Suprapubic skin (tissue), 4 donors: ENCODE data around the gene STXBP1.

ENCODE experiments used
- POLR2A ChIP-seq, 2 donors: fragments of 450-650 bp; IDR thresholded peaks; one replicate each; pipeline ENCODE4 v1.6.1; 2017; ENCODE audit warnings: antibody characterized with exemption in 2 of 2, mild to moderate bottlenecking in 2 of 2, moderate library complexity in 2 of 2
- POLR2AphosphoS5 ChIP-seq, 3 donors: sonication (generic); formaldehyde crosslinking; IDR thresholded peaks; one replicate each; pipeline ENCODE4 v1.6.1; 2017; ENCODE audit warnings: antibody characterized with exemption in 3 of 3
- TF ChIP-seq, protein P1 (sequence below), 2 donors: fragments of 200-600 bp in 1 of 2; fragments of 450-650 bp in 1 of 2; sonication (generic) in 1 of 2; IDR thresholded peaks; one replicate each; pipeline ENCODE4 v1.5.1; 2016 to 2019; ENCODE audit warnings: antibody characterized with exemption in 2 of 2, mild to moderate bottlenecking in 1 of 2, moderate library complexity in 1 of 2

DNA sequence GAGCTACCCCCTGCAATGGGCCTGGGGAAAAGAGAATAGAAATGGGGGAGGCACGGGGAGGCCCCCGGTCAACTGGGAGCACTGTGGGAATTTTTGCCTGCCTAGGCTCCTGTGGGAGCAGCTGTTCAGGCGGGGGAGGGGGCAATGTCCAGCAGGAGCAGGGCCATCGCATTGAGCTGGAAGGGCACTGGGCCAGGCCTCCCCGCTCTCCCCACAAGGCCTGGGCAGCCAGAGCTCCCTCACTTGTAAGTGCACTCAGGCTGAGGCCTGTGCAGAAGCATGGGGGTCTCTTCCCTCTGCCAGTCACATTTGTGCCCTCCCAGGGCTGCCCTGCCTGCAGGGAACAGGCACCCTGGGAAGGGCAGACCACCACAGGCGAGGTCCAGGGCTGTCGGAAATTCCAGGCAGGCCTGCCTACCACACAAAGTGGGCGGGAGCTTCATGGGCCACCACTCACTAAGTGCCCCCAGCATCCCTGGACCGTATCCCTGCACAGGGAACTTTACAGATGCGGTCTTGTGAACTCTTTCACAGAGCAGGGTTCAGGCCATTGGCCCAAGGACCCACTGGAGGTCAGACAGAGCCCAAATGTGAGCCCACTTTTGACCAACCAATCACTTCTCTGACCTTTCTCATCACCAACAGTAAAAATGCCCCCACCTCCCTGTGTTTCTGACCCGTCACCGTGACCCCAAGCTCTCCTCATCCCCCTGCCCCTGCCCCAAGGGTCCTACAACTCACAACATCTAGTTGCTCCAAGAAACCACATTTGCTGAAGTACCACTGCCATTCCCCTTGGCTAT, 93.7 kb downstream of the STXBP1 start:
- TF ChIP-seq, protein P1, sequence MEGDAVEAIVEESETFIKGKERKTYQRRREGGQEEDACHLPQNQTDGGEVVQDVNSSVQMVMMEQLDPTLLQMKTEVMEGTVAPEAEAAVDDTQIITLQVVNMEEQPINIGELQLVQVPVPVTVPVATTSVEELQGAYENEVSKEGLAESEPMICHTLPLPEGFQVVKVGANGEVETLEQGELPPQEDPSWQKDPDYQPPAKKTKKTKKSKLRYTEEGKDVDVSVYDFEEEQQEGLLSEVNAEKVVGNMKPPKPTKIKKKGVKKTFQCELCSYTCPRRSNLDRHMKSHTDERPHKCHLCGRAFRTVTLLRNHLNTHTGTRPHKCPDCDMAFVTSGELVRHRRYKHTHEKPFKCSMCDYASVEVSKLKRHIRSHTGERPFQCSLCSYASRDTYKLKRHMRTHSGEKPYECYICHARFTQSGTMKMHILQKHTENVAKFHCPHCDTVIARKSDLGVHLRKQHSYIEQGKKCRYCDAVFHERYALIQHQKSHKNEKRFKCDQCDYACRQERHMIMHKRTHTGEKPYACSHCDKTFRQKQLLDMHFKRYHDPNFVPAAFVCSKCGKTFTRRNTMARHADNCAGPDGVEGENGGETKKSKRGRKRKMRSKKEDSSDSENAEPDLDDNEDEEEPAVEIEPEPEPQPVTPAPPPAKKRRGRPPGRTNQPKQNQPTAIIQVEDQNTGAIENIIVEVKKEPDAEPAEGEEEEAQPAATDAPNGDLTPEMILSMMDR (IDR thresholded peaks at IDR 0.05), result no peak
- no peak for TF ChIP-seq POLR2A (IDR thresholded peaks at IDR 0.05)
- TF ChIP-seq POLR2AphosphoS5 (IDR thresholded peaks at IDR 0.05), result no peak
